ENCODE measurements around the gene SPPL3.

Gene SPPL3

GRCh38 chr12:120719496-120720233 is 184.5 kb downstream of the SPPL3 start:
- no peak for DNase-seq

DNA sequence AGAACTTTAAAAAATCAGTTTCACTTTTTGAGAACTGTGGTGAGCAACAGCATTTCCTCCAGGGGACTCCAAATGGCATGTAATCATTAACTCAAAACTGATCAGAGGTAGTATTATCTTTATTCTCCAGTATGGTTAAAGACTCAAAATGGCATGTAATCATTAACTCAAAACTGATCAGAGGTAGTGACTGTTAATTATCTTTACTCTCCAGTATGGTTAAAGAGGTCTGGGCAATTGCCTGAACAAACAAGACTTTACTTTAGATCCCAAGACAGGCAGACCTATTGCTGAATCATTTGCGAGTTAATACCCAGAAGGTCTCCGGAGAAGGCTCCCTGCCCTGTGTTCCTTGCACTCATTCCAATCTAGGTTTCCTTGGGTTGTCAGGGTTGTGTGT is 185.1 kb downstream of the SPPL3 start:
- DNase-seq: no peak

- DNase-seq: no peak
These were observed 186.1 kb downstream of the SPPL3 start for GRCh38 chr12:120718055-120718454.

DNA sequence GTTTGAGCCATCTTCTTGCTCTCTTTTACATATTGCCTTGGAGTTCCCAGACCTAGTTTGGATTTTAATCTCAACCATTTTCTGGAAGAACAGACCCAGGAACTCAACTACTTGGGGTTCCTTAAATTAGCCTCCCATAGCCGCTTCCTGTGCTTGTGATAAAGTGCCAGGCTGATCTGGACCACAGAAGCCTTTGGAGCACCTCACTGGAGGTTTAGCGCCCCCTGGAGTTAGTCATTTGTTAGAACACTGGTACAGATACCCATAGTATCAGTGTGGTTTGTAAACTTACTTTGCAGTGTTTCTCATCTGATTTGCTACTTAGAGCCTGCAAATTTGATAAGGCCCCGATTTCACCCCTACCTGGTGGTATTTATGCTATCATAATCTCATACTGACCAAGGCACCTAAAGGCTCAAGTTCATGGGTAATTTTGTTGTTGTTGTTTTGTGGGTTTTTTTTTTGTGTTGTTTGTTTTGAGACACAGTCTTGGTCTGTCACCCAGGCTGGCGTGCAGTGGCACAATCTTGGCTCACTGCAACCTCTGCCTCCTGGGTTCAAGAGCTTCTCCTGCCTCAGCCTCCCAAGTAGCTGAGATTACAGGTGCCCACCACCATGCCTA is 190.2 kb downstream of the SPPL3 start:
- peak; percentile 89 for DNase-seq

DNA sequence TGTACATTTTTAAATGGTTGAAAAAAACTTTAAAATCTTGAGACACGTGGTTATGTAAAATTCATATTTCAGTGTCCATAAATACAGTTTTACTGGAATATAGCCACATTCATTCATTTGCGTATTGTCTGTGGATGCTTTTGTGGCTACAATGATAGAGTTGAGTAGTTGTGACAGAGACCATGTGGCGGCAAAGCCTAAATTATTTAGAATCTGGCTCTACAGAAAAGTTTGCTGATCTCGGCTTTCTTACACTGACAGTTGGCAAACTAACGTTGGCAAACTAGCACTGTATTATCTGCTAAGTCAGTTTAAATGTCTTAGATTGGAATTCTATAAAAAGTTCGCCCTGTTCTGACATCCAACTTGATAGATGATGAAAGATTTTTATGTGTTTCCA is 191.5 kb downstream of the SPPL3 start:
- no peak for DNase-seq
